ENCODE data around the gene NAA10. TPM values are rescaled to one million over a fixed set of nuclear protein-coding genes. Genes with fewer than 3 reads are reported as not detected.

Gene NAA10
- total RNA-seq, 6 donors from 2014 or later: 30.7 to 116 (median 76.2) TPM

DNA sequence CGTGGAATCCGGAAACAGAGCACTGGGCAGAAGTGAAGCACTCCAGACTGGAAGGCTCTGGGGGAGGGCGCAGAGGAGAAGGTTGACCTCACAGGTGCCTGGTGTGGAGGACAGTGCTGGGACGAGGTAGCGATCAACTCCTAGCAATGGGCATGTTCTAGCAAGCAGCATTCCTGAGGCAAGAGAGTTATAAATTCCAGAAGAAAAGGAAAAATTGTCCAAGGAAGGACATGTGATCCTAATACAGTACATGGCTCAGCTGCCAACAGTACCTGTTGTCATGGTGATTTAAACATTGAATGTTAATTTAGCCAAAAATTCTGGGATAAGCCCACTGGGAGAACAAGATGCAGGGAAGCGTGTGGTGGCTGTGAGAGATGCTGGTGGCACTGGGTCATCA is 17.0 kb downstream of the NAA10 start:
- Histone ChIP-seq H3K27ac (no peak overlapping the region), H3K9me3 (no peaks in the 10 kb centered on the region), H3K27me3 (peaks cover 0 to 8% (median 0%) of the 10 kb centered on the region in 4 donors), H3K36me3 (peaks cover 0 to 15% (median 4%) of the 10 kb centered on the region in 4 donors), H3K4me3 (no peak overlapping the region), H3K4me1 (peaks cover 0 to 22% (median 13%) of the 10 kb centered on the region in 4 donors)
- ATAC-seq (ENCODE audit: low FRiP score in 2 of 2) (no peak), DNase-seq (no peak)
- 83% methylated on average over 6 of the region's 6 CpGs for WGBS, 2 donors
- TF ChIP-seq POLR2A (IDR thresholded peaks at IDR 0.05) (no peak), EP300 (IDR thresholded peaks at IDR 0.05) (no peak), POLR2AphosphoS5 (IDR thresholded peaks at IDR 0.05) (no peak)
- TF ChIP-seq, protein P1, sequence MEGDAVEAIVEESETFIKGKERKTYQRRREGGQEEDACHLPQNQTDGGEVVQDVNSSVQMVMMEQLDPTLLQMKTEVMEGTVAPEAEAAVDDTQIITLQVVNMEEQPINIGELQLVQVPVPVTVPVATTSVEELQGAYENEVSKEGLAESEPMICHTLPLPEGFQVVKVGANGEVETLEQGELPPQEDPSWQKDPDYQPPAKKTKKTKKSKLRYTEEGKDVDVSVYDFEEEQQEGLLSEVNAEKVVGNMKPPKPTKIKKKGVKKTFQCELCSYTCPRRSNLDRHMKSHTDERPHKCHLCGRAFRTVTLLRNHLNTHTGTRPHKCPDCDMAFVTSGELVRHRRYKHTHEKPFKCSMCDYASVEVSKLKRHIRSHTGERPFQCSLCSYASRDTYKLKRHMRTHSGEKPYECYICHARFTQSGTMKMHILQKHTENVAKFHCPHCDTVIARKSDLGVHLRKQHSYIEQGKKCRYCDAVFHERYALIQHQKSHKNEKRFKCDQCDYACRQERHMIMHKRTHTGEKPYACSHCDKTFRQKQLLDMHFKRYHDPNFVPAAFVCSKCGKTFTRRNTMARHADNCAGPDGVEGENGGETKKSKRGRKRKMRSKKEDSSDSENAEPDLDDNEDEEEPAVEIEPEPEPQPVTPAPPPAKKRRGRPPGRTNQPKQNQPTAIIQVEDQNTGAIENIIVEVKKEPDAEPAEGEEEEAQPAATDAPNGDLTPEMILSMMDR (IDR thresholded peaks at IDR 0.05): no peak

DNA sequence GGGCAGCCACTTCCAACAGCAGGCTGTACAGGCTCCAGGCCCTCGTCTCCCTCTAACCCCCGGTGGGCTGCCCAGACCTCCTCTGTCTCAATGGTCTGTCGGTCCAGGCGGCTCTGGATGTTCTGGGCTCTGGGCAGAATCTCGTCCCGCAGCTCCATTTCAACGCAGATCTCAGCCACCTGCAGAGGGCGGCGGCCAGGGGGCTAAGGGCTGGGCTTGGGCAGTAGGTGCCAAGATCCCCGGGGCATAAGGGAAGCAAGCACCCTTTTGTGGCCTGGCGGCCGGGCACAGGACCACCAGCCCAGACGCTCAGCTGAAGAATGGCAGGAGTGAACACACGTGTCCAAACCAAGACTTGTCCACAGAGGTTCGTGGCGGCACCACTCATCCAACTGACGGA is 21.1 kb downstream of the NAA10 start:
- H3K4me1 ChIP-seq: no peaks in the 10 kb centered on the region
- no peak overlapping the region for H3K4me3 ChIP-seq
- WGBS, 2 donors: 90 to 96% methylated on average over 4 to 17 of the region's 17 CpGs
- TF ChIP-seq, protein P1 (IDR thresholded peaks at IDR 0.05): no peak
- H3K36me3 ChIP-seq: peaks cover 0 to 41% (median 4%) of the 10 kb centered on the region in 4 donors
- DNase-seq (peak in 1 of 2 donors; percentile 27), ATAC-seq (ENCODE audit: low FRiP score in 2 of 2) (no peak)
- no peaks in the 10 kb centered on the region for H3K27me3 ChIP-seq
- no peaks in the 10 kb centered on the region for H3K9me3 ChIP-seq
- no peak overlapping the region for H3K27ac ChIP-seq

DNA sequence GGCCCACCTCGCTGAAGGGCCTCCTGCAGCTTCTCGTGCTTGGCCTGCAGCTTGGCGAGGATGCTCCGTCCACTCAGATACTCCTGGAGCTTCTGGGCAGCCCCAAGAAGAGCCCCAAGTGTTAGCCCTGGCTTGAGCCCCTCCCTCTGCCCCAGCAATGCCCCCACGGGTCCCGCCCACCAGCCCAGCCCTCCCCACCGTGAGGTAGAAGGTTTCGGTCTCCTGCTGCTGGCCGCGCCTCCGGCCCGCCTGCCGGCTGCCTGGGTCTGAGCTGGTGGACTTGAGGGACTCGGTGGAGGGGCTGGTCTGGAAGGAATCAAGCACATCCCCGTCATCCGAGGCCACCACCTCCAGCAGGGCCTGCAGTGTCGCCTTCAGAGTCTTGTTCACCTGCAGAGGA is 21.6 kb downstream of the NAA10 start:
- DNase-seq (peak in 1 of 2 donors; percentile 34), ATAC-seq (ENCODE audit: low FRiP score in 2 of 2) (no peak)
- H3K4me1 ChIP-seq: no peaks in the 10 kb centered on the region
- no peaks in the 10 kb centered on the region for H3K9me3 ChIP-seq
- H3K4me3 ChIP-seq: no peak overlapping the region
- TF ChIP-seq EP300 (IDR thresholded peaks at IDR 0.05) (no peak), POLR2A (IDR thresholded peaks at IDR 0.05) (no peak), POLR2AphosphoS5 (IDR thresholded peaks at IDR 0.05) (no peak)
- TF ChIP-seq, protein P1 (IDR thresholded peaks at IDR 0.05): no peak
- peaks cover 0 to 38% (median 3%) of the 10 kb centered on the region in 4 donors for H3K36me3 ChIP-seq
- 87% methylated on average over 16 of the region's 17 CpGs; no CpG with 5 or more reads in 1 of the 2 donors for WGBS, 2 donors
- no peak overlapping the region for H3K27ac ChIP-seq
- no peaks in the 10 kb centered on the region for H3K27me3 ChIP-seq

DNA sequence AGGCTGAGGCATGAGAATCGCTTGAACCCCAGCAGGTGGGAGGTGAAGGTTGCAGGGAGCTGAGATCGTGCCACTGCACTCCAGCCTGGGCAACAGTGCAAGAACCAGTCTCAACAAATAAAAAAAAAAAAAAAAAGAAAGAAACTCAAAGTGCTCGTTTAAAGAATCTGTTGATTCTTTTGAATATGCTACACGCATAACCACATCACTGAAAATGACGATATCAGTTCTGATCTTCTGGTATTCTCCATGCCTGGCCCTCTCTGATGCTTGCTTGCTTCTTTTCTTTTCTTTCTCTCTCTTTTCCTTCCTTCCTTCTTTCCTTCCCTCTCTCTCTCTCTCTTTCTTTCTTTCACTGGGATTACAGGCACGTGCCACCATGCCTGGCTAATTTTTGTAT is 23.0 kb downstream of the NAA10 start:
- H3K4me1 ChIP-seq: no peaks in the 10 kb centered on the region
- peaks cover 0 to 36% (median 3%) of the 10 kb centered on the region in 4 donors for H3K36me3 ChIP-seq
- H3K9me3 ChIP-seq: no peaks in the 10 kb centered on the region
- no peak for TF ChIP-seq EP300 (IDR thresholded peaks at IDR 0.05)
- TF ChIP-seq POLR2A (IDR thresholded peaks at IDR 0.05): no peak
- TF ChIP-seq POLR2AphosphoS5 (IDR thresholded peaks at IDR 0.05): no peak
- TF ChIP-seq, protein P1 (IDR thresholded peaks at IDR 0.05): no peak
- H3K4me3 ChIP-seq: no peak overlapping the region
- no peak overlapping the region for H3K27ac ChIP-seq
- H3K27me3 ChIP-seq: no peaks in the 10 kb centered on the region
- no peak for DNase-seq
- no peak for ATAC-seq (ENCODE audit: low FRiP score in 2 of 2)
- 84 to 92% methylated on average over 6 of the region's 6 CpGs for WGBS, 2 donors

DNA sequence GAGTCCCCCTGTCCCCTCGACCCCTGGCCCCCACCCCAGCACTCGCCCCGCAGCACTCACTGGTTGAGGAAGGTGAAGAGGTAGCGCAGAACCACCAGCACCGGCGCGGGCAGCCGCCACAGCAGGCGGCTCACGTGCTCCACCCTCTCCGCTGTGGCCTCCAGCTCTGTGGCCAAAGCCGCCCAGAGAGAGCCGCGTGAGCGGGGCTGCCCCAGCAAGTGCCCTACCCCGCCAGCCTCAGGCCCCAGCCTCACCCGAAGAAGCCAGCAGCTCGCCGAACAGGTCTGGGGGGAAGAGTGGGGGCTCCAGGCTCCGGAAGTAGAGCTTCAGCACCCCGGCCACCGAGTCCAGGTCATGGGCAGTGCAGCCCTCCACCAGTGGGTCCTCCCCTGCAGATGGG is 24.4 kb downstream of the NAA10 start:
- H3K9me3 ChIP-seq: no peaks in the 10 kb centered on the region
- no peak for DNase-seq
- H3K27ac ChIP-seq: no peak overlapping the region
- no peak for TF ChIP-seq POLR2AphosphoS5 (IDR thresholded peaks at IDR 0.05)
- TF ChIP-seq, protein P1 (IDR thresholded peaks at IDR 0.05): no peak
- no peak for TF ChIP-seq POLR2A (IDR thresholded peaks at IDR 0.05)
- TF ChIP-seq EP300 (IDR thresholded peaks at IDR 0.05): no peak
- no peaks in the 10 kb centered on the region for H3K4me1 ChIP-seq
- 93% methylated on average over 14 of the region's 22 CpGs; no CpG with 5 or more reads in 1 of the 2 donors for WGBS, 2 donors
- H3K4me3 ChIP-seq: no peak overlapping the region
- peaks cover 0 to 36% (median 3%) of the 10 kb centered on the region in 4 donors for H3K36me3 ChIP-seq
- no peaks in the 10 kb centered on the region for H3K27me3 ChIP-seq
- no peak for ATAC-seq (ENCODE audit: low FRiP score in 2 of 2)
